Skeletal muscle satellite cell (primary cell): ENCODE data around the gene CNTN4.

Source experiments
- H3K27me3 ChIP-seq: 2 replicates; pipeline ENCODE4 v1.7.0; 2013; ENCODE audit warnings: low read length; ENCODE audit not compliant: control insufficient read depth, insufficient read depth
- H3K36me3 ChIP-seq: 2 replicates; pipeline ENCODE4 v1.7.0; 2013; ENCODE audit warnings: mild to moderate bottlenecking, control low read depth, low read length; ENCODE audit not compliant: insufficient read depth
- H3K4me1 ChIP-seq: 2 replicates; pipeline ENCODE4 v1.7.0; 2013; ENCODE audit warnings: low read length; ENCODE audit not compliant: control insufficient read depth, insufficient read depth
- H3K4me2 ChIP-seq: 2 replicates; pipeline ENCODE4 v1.7.0; 2013; ENCODE audit warnings: mild to moderate bottlenecking, low read length
- H3K4me3 ChIP-seq: 2 replicates; pipeline ENCODE4 v1.7.0; 2013; ENCODE audit warnings: low read length
- H3K9ac ChIP-seq: 2 replicates; pipeline ENCODE4 v1.7.0; 2013; ENCODE audit warnings: mild to moderate bottlenecking, low read depth, low read length, moderate library complexity
- H3K9me3 ChIP-seq: replicated peaks from 2 replicates; pipeline ENCODE4 v1.7.0; 2013; ENCODE audit warnings: mild to moderate bottlenecking, control low read depth, low read length

The CNTN4 gene

DNA sequence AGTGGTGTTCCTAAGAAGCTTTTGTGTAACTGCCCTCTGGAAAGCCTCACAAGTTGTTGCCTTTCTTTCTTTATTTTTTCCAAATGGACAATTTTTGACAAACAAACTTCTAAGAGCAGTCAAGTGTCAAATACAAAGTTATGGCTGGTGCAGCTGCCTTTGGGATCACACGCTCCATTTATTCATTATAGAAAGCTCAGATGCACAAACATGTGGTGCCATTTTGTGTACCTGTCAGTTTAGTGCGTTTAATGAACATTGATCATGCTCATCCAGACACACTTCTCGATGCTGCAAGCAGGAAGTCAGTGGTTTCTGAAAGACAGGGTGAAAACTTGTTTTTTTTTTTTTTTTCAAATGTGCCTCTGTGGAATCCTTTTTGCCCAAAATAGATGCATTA is 324.5 kb downstream of the CNTN4 start:
- peaks cover 6% of the 10 kb centered on the region for H3K9me3 ChIP-seq
- H3K9ac ChIP-seq = no peak overlapping the region
- no peak overlapping the region for H3K4me2 ChIP-seq
- no peak overlapping the region for H3K4me3 ChIP-seq
- no peaks in the 10 kb centered on the region for H3K4me1 ChIP-seq
- no peaks in the 10 kb centered on the region for H3K27me3 ChIP-seq
- H3K36me3 ChIP-seq = no peaks in the 10 kb centered on the region

DNA sequence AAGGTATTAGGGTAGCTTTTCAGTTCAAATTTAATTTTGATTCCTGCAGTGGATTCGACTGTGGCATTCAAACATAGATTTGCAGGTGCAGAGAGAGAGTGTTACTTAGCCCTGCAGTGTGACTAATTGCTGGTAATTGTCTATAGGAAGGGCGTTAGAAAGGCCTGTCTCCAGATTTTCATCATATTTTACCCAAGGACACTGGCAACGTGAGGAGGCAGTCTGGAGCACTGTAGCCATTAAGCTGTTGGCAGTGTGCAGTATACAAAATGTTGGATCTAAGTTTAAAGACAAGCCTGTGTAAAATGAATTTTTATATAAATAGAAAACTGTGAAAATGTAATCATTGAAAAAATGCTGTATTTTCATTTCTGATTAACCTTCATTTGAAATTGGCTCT is 342.9 kb downstream of the CNTN4 start:
- Histone ChIP-seq H3K4me1 (no peaks in the 10 kb centered on the region), H3K36me3 (no peaks in the 10 kb centered on the region), H3K27me3 (no peaks in the 10 kb centered on the region), H3K4me3 (no peak overlapping the region), H3K4me2 (no peak overlapping the region), H3K9me3 (peaks cover 3% of the 10 kb centered on the region), H3K9ac (no peak overlapping the region)

DNA sequence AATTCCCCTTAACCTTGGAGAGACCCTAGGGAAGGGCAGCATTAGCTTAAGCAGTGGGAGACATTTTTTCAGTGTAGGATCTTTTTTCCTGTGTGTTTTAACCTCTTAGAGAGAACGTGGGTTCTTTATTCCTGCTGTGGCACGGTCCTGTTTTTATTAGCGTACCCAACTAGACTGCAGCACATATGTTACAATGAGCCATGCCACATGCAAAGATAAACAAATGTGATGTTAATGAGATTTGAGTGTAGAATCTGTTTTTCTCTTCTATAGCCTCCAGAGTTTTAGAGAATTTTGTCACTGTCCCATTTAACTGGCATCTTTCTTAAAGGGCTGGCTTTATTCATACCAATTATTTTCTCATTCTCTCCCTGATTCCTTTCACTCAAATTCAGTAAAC is 347.5 kb downstream of the CNTN4 start:
- Histone ChIP-seq H3K9ac (no peak overlapping the region), H3K4me3 (no peak overlapping the region), H3K36me3 (no peaks in the 10 kb centered on the region), H3K27me3 (no peaks in the 10 kb centered on the region), H3K9me3 (peaks cover 5% of the 10 kb centered on the region), H3K4me2 (no peak overlapping the region), H3K4me1 (no peaks in the 10 kb centered on the region)

DNA sequence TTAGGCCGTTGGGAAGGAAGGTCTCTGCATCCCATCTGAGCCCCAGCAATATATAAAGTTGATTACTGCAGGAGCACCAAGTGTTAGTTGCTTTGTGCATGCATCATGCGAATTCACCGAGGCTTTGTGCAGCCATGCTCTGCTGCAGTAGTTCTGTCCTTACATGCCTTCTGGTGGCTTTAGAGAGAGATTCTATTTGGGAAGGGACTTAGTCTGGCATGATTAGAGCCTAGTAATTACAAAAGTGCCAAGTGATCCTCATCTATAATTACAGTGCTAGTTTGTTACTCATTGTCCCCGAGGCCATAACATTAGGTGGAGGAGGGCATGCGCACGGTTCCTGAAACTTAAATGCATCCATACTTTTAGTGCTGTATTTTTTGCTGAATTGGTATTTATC is 353.6 kb downstream of the CNTN4 start:
- Histone ChIP-seq H3K9me3 (peaks cover 5% of the 10 kb centered on the region), H3K4me3 (no peak overlapping the region), H3K27me3 (no peaks in the 10 kb centered on the region), H3K4me1 (no peaks in the 10 kb centered on the region), H3K36me3 (no peaks in the 10 kb centered on the region), H3K9ac (no peak overlapping the region), H3K4me2 (no peak overlapping the region)

DNA sequence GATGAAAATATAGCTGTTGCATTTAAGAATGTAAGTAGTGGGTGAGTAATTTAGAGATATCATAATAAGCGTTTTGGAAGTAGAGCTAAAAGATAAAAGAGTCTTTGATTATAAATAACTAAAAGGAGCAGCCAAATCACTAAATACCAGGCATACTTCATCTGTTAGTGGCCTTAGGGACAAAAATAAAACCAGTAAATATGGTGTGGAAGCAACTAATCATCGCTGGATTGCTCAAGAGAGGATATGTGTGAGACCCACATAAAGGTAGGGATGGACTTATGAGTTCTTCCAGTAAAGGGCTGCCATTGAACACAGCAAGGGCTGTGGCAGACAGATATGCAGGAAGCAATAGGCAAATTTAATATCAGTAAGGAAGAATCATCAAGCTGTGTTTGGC is 356.2 kb downstream of the CNTN4 start:
- H3K4me1 ChIP-seq = no peaks in the 10 kb centered on the region
- H3K9ac ChIP-seq = no peak overlapping the region
- no peak overlapping the region for H3K4me3 ChIP-seq
- no peak overlapping the region for H3K4me2 ChIP-seq
- H3K9me3 ChIP-seq = peaks cover 7% of the 10 kb centered on the region
- H3K27me3 ChIP-seq = no peaks in the 10 kb centered on the region
- H3K36me3 ChIP-seq = no peaks in the 10 kb centered on the region

DNA sequence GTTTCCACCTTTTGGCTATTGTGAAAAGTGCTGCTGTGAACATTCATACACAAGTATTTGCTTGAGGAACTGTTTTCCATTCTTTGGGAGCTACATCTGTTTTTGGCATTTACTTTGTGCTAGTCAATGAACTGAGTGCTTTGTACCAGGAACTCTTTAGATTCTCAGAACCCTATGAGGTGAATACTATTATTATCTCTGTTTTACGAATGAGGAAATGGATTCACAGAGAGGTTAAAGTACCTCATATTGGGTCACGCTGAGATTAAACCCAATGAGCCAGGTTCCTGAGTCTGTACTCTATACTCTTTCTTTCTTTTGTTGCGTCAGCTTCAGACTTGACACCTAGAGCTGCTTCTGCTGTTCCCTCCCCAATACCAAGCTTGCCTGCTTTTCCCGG is 358.1 kb downstream of the CNTN4 start:
- no peaks in the 10 kb centered on the region for H3K4me1 ChIP-seq
- no peak overlapping the region for H3K9ac ChIP-seq
- H3K27me3 ChIP-seq = no peaks in the 10 kb centered on the region
- H3K4me3 ChIP-seq = no peak overlapping the region
- peaks cover 7% of the 10 kb centered on the region for H3K9me3 ChIP-seq
- no peak overlapping the region for H3K4me2 ChIP-seq
- no peaks in the 10 kb centered on the region for H3K36me3 ChIP-seq

DNA sequence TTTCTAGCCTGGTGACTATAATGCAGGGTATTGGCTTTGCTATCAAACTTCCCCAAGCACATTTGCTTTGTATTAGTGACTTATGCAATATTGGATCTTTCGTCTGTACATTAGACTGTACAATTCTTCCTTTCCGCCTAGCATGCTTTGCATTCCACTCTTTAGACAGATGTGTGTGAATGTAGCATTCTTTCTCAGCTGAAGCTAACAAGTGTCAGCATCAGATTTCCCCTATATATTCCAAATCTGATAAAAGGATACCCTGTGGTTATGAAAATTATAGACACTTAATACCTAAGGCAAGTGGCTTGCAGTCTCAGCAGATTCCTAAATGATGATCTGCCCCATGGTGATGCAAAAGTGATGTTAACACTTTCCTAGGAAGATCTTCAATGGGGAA is 360.1 kb downstream of the CNTN4 start:
- Histone ChIP-seq H3K27me3 (no peaks in the 10 kb centered on the region), H3K4me3 (no peak overlapping the region), H3K9me3 (peaks cover 7% of the 10 kb centered on the region), H3K4me2 (no peak overlapping the region), H3K36me3 (no peaks in the 10 kb centered on the region), H3K9ac (no peak overlapping the region), H3K4me1 (no peaks in the 10 kb centered on the region)

DNA sequence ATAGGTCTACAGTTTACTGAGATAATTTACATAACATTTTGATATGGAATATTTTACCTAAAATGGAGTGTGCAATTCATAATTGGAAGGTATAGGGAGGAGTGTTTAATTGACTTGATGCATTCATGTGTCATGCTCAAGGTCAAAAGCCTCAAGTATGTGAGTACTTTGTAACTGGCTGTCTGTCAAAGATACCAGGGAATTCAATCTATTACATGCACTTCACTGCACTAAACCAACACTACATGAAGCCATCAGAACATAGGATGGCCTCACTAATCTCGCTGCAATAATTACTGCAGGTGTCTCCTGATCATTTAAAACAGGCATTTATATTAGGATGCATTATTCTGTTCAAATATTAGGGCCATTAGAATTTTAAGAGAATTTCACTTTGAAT is 367.2 kb downstream of the CNTN4 start:
- Histone ChIP-seq H3K9me3 (peaks cover 4% of the 10 kb centered on the region), H3K4me1 (no peaks in the 10 kb centered on the region), H3K27me3 (no peaks in the 10 kb centered on the region), H3K4me2 (no peak overlapping the region), H3K9ac (no peak overlapping the region), H3K36me3 (no peaks in the 10 kb centered on the region), H3K4me3 (no peak overlapping the region)

DNA sequence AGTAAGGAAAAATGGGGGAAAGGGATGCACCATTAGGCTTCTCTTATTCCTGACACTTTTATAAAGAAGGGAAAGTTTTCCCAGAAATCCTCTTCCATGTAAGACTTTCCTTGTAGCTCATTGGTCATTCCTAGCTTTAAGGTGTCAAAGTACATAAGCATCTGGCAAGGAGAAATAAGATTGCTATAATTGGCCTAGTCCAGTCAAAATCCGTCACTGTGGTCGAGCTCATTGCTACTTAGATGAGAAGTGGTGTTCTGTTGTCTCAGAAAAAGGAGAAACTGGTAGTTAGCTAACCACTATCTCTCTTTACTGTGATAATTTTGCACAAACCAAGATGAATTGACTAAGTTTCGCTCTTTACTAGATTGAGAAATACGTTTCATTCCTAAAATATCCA is 370.1 kb downstream of the CNTN4 start:
- Histone ChIP-seq H3K9me3 (peaks cover 4% of the 10 kb centered on the region), H3K36me3 (no peaks in the 10 kb centered on the region), H3K4me3 (no peak overlapping the region), H3K4me2 (no peak overlapping the region), H3K27me3 (no peaks in the 10 kb centered on the region), H3K9ac (no peak overlapping the region), H3K4me1 (no peaks in the 10 kb centered on the region)

DNA sequence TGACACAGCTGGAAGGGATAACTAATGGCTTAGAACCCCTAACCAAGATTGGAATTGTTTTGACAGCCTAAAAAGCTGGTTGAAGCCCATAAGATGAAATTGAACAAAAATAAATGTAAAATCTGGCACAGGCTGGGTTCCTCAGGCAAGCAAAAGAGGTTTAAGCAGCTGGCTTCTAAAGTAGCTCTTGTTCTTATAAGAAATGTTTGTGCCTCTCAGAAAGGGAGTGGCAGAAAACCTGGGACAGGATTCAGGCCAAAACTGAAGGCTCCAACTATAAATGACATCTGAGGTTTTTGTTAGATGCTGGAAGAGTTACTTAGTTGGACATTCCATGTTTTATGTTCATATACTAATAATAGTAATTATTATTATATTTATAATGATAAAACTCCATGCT is 378.3 kb downstream of the CNTN4 start:
- Histone ChIP-seq H3K4me1 (no peaks in the 10 kb centered on the region), H3K9me3 (peaks cover 3% of the 10 kb centered on the region), H3K9ac (no peak overlapping the region), H3K27me3 (no peaks in the 10 kb centered on the region), H3K4me2 (no peak overlapping the region), H3K4me3 (no peak overlapping the region), H3K36me3 (no peaks in the 10 kb centered on the region)

DNA sequence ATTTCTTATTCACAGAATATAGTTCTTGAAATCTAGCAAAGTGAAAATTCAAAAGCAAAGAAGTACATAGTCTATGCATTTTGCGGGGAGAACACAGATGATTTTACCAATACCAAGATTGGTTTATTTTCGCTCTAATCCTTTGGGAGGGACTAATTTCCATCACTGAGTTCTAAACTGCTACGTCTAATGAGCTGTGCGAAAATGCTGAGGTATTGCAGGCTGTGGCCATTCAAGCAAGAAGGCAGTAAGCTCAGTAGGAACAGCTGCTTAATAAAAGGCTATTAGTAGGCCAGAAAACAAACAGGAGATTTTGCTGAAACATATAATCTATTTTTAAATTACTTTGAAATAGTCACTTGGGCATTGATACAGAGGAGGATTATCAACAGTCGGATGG is 379.0 kb downstream of the CNTN4 start:
- H3K36me3 ChIP-seq = no peaks in the 10 kb centered on the region
- H3K9ac ChIP-seq = no peak overlapping the region
- no peaks in the 10 kb centered on the region for H3K4me1 ChIP-seq
- H3K9me3 ChIP-seq = peaks cover 3% of the 10 kb centered on the region
- H3K4me2 ChIP-seq = no peak overlapping the region
- H3K4me3 ChIP-seq = no peak overlapping the region
- no peaks in the 10 kb centered on the region for H3K27me3 ChIP-seq

DNA sequence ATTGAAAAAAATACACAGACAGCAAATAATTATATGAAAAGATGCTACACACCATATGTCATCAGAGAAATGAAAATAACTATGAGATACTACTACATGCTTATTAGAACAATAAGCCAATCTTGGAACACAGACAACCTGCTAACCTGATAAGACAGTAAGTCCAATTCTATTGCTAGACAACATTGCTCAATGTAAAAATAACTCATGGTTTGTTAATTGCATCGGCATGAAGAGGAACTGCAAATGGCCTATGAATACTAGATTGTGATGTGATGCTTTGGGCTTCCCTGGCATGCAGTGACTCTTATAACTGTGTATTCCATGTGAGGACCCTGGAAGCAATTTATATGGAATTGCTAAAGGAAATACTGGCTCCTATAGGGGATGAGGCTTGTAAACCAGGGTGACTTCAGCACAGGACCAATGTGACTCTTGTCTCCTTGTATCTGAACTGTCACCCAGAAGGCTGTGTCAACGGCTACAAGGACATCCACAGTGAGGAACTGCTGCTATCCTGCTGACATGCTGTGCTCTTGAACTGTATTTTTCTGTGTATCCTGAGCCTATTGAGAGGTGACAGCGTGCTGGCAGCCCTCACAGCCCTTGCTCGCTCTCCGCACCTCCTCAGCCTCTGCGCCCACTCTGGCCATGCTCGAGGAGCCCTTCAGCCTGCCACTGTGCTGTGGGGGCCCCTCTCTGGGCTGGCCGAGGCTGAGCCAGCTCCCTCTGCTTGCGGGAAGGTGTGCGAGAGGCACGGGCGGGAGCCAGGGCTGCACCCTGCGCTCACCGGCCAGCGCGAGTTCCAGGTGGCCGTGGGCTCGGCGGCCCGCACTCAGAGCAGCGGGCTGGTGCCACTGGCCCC is 385.7 kb downstream of the CNTN4 start:
- no peaks in the 10 kb centered on the region for H3K27me3 ChIP-seq

More for the DNA sequence above, 385.7 kb downstream of the CNTN4 start:
- Histone ChIP-seq H3K9ac (no peak overlapping the region), H3K4me2 (no peak overlapping the region), H3K4me3 (no peak overlapping the region), H3K36me3 (no peaks in the 10 kb centered on the region), H3K9me3 (peaks cover 7% of the 10 kb centered on the region), H3K4me1 (no peaks in the 10 kb centered on the region)
